NCI-H2196 (cell line): ENCODE data around the gene STPG1.

Experiments
- DNase-seq: peaks from one replicate; lab custom pipeline; 2025; ENCODE audit not compliant: unreplicated experiment; lab: John Stamatoyannopoulos, UW

Gene STPG1

GRCh38 chr1:24318615-24319311, 94.8 kb downstream of the STPG1 start:
- no peak for DNase-seq

- DNase-seq, result no peak
These were observed 95.5 kb downstream of the STPG1 start for GRCh38 chr1:24317956-24318614.

- no peak for DNase-seq
These were observed 96.5 kb downstream of the STPG1 start for GRCh38 chr1:24317081-24317480.

GRCh38 chr1:24316645-24317044, 96.9 kb downstream of the STPG1 start:
- DNase-seq, result no peak

- no peak for DNase-seq
These were observed 98.2 kb downstream of the STPG1 start for GRCh38 chr1:24315391-24315790.

GRCh38 chr1:24311741-24312140, 101.8 kb downstream of the STPG1 start:
- no peak for DNase-seq

- no peak for DNase-seq
These were observed 102.3 kb downstream of the STPG1 start for GRCh38 chr1:24311234-24311633.

GRCh38 chr1:24309762-24310485, 103.7 kb downstream of the STPG1 start:
- DNase-seq, result no peak

- no peak for DNase-seq
These were observed 105.1 kb downstream of the STPG1 start for GRCh38 chr1:24308365-24309015.
